Middle frontal gyrus (tissue), 1 donor: ENCODE measurements around the gene PRR16.

ENCODE experiments used
- DNase-seq: peaks from one replicate; pipeline ENCODE4 v3.0.0-alpha.2; 2015; ENCODE audit warnings: low spot score; ENCODE audit errors: extremely low spot score

Gene PRR16

DNA sequence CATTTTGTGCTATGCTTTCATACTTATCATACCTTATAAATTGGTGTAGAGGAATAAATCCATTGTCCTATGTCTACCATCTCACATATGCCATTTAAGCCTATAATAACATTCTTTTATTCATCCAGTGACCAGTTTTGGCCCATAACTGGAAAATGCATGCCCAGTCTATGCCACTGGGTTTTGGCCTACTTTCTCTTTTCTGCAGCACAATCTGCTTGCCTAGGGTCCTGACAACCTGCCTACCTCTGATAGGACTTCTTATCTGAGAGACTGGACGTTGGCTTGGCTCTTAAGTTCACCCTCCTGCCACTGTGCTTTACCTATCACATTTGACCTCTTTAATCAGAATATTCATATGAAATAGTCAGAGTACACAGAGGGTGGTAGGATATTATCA is 103.0 kb downstream of the PRR16 start:
- no peak for DNase-seq

DNA sequence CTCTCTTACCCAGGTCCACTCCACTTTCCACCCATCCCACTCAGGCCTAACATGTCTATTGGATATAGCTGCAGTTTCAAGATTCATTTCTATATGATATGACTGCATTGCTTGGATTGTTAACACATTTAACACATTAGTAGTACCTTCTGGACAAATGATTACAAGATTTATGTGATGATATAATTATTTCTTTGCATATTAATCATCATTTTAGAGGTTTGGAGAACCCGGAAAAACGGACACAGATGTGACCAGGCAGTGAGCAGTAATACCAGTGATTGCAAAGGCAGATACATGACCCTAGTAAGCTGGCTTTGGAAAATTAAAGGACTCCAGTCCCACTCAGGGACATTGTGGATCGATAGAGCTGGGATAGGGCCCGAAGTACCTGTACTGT is 103.8 kb downstream of the PRR16 start:
- DNase-seq, result no peak

DNA sequence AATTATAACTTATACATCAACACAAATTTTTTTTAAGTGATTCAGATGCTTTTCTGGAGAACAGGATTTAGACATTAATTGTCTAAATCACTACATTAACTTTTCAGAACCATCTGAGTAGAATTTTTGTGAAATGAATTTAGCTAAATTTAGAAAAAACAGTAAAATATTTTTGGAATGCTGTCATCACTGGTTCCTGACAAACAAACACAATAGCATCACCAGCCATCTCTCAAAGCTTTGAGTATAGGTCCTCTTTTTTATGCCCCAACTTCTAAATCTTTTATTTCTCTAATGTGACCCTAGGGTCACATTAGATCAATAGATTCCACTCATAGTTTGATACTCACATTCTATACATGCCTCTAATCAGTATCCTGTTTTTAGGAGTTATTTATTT is 104.6 kb downstream of the PRR16 start:
- DNase-seq, result no peak

DNA sequence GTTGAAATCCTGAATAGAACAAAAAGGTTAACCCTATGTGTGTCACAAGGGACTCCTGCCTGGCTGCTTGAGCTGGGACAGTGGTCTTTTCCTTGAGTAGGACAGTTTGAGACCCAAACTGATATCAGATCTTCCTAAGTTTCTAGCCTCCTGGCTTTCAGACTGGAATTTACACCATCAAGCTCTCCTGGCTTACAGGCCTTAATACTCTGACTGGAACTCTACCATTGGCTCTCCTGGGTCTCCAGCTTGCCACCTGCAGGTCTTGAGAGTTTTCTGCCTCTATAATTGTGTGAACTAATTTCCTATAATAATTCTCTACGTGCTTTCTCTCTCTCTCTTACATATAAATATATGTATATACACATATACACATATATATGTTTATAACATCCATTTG is 112.5 kb downstream of the PRR16 start:
- no peak for DNase-seq

DNA sequence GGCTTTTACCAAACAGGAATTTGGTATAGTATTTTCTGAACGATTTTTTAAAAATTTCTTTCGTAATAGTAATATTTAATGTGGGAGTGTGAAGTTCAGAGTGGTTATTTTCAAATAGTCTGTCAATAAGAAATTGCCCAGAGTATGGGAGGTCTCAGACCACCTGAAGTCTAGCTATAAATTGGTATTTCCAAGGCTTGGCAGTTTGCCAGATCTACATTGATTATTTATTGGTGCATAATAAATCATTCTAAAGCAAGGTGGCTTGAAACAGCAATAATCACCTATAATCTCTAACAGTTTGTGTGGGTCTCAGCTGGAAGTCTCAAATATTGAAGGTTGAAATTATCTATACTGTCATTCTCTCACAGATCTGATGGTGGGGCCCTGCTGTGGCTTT is 118.5 kb downstream of the PRR16 start:
- DNase-seq, result no peak

DNA sequence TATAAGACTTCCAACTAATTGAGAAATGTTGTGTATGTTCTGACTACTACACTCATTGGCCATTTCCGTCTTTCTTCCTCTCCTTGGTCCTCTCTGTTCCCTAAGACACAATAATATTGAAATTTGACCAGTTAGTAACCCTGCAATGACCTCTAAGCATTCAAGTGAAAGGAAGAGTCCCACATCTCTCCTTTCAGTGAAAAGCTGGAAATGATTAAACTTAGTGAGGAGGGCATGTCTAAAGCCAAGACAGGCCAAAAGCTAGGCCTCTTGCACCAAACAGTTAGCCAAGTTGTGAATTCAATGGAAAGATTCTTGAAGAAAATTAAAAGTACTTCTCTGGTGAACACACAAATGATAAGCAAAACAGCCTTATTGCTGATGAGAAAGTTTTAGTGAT is 122.5 kb downstream of the PRR16 start:
- DNase-seq, result no peak

DNA sequence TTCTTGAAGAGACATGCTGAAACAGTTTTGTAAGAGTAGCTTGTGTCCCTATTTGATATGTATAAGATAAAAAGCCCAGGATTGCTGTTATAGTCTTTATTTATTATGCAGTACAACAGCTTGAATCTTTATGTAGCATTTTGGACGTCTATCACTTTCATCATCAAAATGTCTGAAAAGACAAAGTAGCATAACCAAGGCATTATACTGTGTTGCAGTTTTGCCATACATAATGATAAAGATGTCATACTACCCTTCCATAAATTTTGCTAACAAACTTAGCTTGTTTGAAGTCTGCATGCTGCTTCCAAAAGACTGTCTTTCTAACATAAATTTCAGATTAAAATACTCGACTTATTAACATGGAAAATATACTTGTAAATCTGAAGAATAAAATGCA is 127.8 kb downstream of the PRR16 start:
- no peak for DNase-seq

DNA sequence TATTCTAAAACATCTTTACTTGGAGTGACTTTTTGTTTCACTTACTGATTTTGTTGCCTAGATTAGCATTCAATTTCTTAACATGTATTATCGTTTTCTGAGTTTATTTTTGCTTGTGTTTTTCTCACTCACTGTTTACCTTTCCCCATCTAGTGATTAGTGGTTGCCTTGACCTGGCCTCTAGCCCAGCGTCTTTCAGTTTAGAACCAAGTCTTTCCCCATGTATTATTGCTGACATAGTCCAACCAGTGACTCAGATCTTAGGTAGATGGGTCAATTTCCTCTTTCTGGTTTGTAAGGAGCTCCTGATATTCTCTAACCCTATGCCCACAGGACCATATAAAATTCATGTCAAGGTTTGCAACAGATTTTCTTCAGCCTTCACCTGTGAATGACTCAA is 135.5 kb downstream of the PRR16 start:
- DNase-seq, result no peak

DNA sequence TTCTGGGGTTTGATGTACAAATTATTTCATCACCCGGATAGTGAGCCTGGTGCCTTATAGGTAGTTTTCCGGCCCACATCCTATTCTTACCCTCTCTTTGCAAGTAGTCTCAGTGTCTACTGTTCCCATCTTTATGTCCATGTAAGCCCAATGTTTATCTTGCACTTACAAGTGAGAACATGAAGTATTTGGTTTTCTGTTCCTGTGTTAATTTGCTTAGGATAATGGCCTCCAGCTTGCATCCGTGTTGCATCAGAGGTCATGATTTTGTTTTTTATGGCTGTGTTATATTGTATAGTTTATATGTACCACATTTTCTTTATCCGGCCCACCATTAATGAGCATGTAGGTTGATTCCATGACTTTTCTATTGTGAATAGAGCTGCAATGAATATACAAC is 136.5 kb downstream of the PRR16 start:
- no peak for DNase-seq

DNA sequence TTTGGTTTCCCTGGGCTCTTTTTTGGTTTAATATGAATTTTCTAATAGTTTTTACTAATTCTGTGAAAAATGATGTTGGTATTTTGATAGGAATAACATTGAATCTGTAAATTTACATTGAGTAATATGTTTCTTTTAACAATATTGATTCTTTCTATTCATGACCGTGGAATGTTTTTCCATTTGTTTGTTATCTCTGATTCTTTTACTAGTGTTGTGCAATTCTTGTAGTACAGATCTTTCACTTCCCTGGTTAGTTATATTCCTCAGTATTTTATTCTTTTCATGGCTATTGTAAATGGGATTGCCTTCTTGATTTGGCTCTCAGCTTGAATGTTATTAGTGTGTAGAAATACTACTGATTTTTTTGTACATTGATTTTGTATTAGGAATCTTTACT is 137.9 kb downstream of the PRR16 start:
- DNase-seq, result no peak

DNA sequence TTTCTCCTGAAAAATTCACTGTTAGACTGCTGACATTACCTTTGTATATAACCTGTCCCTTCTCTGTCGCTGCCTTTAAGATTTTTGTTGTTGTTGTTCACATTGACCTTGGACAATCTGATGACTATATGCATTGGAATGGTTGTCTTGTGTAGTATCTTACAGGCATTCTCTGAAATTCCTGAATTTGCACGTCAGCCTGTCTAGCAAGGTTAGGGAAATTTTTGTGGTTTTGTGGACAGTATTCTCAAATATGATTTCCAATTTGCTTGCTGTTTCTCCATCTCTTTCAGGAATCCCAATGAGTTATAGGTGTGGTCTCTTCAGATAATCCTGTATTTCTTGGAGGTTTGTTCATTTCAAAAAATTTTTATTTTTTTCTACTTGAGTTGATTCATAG is 140.8 kb downstream of the PRR16 start:
- no peak for DNase-seq

DNA sequence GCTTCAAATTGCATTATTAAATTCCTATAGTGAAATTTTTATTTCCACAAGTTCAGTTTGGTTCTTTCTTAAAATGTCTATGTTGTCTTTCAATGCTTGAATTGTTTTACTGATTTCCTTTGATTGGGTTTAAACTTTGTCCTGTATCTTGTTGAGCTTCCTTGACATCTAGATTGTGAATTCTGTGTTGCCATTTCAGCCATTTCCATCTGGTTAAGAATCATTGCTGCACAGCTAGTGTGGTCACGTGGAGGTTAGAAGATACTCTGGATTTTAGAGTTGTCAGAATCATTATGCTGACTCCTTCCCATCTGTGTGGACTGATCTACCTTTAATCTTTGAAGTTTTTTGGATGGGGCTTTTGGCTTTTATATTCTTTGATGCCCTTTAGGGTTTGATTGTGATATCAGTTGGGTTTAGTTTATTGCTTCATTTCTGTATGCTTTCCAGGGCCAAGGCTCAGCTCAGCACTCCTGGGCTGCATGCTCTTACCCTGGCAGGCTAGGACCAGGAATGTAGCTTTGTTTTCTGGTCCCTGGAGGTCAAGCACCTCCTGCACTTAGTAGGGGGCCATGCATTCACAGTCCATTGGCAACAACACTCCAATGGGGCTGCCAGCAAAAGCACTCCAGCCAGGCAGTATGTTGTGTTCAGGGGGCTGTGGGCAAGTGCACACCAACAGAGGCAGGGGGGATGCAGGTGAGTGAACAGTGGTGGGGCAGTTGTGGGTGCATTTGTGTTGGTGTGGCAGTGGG is 141.4 kb downstream of the PRR16 start:
- no peak for DNase-seq

DNA sequence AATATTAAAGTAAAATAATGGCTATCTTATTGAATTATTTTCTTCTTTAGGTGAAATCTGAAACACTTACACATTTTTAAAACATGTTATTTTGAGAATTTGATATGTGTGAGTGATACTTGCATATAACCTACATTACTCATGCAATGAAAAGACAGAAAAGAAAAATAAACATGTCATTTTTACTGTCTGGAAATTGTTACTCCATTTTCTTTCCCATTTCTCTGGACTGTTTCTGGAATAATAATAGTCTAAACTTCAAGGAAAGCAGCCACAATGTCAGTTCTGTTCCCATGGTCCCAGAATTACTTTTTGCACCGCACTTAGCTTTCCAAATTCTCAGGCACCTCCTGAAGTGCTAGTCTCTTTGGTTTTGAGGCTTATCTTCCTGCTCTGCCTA is 145.5 kb downstream of the PRR16 start:
- DNase-seq, result no peak

DNA sequence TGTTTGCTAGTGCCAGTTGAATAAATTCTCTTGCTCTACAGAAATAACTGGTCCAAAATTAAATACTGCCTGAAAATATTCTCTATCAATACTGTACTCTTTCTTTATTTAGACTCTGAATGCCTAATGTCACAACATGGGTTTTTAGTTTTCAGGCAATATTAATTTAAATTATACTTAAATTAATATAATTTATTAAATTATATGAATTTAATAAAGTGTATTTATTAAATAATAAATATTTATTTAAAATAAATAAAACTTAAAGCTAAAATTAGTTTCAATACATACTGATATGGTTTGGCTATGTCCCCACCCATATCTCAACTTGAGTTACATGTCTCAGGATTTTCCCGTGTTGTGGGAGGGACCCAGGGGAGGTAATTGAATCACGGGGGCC is 146.0 kb downstream of the PRR16 start:
- DNase-seq, result no peak

DNA sequence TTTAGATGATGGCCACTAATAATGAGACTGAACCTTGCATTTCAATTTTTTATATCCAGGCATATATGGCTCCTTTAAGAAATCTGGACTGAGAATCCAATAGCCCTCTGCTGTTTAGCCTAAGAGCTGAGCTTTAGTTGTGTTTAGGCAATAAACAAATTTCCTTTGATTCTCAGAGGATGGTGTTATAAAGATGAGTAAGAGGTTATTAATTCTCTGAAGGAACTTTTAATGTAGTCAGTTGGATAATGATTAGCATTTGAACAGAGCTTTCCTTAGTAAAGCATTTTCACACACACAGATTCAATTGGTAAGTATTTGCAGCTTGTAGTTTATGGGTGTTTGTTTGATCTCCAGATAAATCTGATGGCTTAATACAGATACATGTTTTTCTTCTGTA is 149.6 kb downstream of the PRR16 start:
- DNase-seq, result no peak

DNA sequence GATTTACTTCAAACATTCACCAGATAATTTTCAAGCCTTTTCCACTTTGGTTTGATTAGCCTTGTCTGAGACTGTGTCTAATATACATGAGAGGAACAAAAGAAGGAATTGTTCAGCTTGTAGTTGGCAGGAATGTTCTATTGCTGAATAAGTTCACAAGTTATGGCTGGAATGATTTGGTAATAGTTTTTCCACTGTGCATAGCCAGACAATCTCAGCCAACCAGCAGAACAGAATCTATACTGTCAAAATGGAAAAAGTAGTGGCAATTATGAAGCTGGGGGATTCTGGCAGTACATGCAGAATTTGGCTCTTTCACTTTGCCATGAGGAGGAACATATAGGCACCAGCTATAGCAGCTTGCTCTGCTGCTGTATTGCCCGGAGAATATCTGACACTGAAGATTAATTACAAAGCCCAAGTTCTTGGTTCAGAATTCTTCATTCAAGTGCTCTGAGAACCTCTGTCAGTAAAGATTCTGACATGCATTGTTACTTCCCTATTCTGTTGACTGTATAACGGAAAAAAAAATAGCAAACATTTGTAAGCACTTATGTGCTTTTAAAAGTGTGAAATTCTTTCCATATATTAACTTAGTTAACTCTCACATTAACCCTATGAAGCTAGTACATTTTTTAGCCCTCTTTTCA is 150.6 kb downstream of the PRR16 start:
- DNase-seq, result no peak

DNA sequence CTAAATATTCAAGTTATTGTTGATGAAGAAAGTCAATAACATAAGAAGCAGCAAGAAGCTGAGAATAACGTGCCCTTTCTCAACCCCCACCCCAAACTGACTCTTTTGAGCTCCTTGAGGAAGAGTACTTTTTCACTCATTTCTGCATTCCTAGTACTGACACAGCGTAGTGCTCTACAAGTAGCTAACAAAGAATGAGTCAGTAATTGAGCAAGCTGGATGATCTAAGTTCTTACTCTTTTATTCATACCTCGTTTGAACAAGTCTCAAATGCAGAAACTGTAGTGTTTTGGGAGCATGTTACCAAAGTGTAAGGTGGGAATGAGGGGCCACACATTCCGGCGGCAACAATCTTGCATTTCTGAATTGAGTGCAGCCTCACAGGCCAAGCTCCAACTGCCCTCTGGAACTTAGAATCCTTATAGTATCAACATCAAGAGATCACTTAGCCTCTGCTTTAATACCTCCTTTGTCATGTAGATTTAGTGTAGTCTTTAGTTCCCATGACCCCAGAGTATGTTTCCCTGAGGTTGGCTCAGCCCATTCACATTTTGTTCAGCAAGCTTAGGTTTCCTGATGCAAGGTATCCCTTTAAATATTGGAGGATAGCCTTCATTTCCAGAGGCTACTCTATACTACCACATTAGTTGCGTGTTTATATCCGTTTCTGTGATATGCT is 152.0 kb downstream of the PRR16 start:
- DNase-seq, result no peak

DNA sequence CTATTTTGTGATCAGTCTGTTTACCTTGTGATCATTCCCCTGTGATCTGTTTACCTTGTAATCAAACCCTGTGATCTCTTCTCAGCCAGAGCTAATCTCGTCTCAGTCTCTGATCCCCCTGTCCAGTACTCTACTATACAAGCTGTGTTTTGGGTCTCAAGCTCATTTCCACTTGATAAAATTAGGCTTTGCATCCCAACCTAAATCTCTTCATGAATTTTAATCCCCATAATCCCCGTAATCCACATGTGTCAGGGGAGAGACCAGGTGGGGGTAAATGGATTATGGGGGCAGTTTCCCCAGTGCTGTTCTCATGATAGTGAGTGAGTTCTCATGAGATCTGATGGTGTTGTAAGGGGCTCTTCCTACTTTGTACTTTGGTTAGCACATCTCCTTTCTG is 157.2 kb downstream of the PRR16 start:
- no peak for DNase-seq

DNA sequence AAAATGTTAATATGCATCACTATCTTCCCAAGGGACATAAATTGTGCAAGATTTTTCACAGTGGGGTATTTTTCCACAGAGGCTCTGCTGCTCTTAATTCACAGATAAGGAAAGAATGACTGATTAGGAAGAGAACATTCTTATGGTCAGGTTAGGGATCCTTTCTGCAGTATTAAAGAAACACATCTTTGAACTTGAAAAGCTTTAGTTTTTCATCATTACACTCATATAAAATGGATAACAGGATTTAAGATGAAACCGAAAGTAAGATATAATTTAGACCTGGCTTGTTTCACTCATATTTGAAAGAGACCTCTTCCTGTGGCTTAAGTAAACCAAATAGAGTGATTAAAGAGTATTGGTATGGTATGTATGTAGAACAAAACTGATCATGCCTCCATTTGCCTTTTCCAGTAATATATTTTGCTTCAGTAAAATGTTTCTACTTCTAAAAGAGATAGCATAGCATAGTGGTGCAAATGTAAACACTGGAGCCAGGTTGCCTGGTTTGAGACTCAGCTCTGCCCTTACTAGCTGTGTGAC is 160.0 kb downstream of the PRR16 start:
- no peak for DNase-seq

DNA sequence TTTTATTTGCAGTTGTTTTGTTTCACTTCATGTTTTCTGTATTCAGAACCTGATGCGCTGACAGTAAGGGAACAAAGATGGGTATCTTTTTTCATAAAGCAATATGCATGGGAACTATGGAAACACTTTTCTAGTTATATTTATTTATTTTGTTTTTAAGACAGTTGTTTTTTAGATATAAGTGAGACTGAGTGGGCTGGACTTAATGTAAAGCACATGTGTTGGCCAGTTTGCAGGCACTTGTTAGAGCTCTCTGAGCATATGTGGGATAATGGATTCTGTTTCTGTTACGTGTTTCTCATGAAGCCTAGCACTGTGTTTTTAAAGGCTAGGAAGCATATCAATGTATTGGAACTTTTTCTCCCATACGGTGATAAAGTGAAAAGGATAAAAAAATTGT is 164.1 kb downstream of the PRR16 start:
- DNase-seq, result no peak

DNA sequence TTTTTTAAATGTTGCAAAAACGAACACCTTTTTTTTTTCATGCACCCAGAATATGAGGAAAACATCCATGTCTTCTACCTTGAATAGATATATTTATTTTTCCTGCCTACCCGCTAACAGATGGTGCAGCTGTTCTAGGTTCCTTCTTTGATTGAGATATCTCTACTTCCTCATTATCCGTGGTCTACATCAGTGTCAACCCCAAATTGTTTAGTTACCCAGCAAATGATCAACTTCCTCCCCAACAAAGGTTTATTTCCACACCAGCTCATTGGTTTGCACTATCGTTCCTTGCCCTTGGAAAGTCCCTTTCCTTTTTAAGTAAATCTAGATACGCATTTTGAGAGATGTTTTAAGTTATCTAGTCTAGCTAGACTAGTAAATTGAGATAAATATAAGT is 166.4 kb downstream of the PRR16 start:
- no peak for DNase-seq

DNA sequence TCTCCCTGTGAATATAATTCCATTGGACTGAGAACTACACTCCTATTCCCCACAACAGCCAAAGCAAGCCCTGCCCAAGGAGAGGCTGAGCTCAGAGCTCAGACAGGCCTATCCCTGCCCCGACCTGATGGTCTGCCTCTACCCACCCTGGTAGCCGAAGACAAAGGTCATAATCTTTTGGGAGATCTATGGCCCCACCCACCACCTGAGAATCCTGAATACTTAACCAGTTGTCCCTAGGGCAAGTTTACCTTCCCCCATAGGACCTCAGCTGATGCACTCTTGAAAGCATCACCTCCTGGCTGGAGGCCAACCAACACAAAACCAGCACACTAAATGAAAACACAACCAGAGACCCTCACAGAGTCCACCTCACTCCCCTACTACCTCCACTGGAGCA is 167.5 kb downstream of the PRR16 start:
- DNase-seq, result no peak

DNA sequence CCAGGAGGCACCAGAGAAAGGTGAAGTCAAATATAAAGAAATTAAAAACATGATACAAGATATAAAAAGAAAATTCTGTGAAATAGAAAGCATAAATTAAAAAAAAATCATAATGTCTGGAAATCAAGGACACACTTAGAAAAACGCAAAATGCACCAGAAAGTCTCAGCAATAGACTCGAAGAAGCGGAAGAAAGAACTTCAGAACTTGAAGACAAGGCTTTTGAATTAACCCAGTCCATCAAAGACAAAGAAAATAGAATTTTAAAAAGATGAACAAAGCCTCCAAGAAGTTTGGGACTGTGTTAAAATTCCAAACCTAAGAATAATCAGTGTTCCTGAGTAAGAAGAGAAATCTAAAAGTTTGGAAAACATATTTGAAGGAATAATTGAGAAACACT is 168.3 kb downstream of the PRR16 start:
- DNase-seq, result no peak
